Right lobe of liver (tissue), 4 donors: ENCODE data around the gene PRKAR1A.

Source experiments
- POLR2A ChIP-seq: fragments of 450-650 bp; IDR thresholded peaks from one replicate; pipeline ENCODE4 v1.6.1; 2017; ENCODE audit warnings: antibody characterized with exemption, mild to moderate bottlenecking
- TF ChIP-seq, protein P1 (sequence below), 4 donors: fragments of 200-600 bp in 3 of 4; fragments of 450-650 bp in 1 of 4; IDR thresholded peaks; one replicate each; pipeline versions ENCODE4 v1.5.1 to v1.8.0; 2016 to 2022; ENCODE audit warnings: antibody characterized with exemption in 4 of 4, mild to moderate bottlenecking in 2 of 4
- donor health status: DM: no; HTN: no; CAD: no.
- donor health status: DM: no; HTN: no; CAD: no.
- donor health status: DM: no; HTN: yes; CAD: no.

- TF ChIP-seq POLR2A: no peak
- TF ChIP-seq, protein P1, sequence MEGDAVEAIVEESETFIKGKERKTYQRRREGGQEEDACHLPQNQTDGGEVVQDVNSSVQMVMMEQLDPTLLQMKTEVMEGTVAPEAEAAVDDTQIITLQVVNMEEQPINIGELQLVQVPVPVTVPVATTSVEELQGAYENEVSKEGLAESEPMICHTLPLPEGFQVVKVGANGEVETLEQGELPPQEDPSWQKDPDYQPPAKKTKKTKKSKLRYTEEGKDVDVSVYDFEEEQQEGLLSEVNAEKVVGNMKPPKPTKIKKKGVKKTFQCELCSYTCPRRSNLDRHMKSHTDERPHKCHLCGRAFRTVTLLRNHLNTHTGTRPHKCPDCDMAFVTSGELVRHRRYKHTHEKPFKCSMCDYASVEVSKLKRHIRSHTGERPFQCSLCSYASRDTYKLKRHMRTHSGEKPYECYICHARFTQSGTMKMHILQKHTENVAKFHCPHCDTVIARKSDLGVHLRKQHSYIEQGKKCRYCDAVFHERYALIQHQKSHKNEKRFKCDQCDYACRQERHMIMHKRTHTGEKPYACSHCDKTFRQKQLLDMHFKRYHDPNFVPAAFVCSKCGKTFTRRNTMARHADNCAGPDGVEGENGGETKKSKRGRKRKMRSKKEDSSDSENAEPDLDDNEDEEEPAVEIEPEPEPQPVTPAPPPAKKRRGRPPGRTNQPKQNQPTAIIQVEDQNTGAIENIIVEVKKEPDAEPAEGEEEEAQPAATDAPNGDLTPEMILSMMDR (IDR thresholded peaks at IDR 0.05): no peak
Measured at GRCh38 chr17:68556551-68556950, 44.3 kb downstream of the PRKAR1A start.
